ENCODE data around the gene SPATA31D3. TPM values are rescaled to one million over a fixed set of nuclear protein-coding genes. Genes with fewer than 3 reads are reported as not detected.

Gene SPATA31D3
- total RNA-seq, 2 donors from 2014 or later = not detected

GRCh38 chr9:81976351-81976750, 33.1 kb downstream of the SPATA31D3 start:
- peak; percentile 61 for DNase-seq
- WGBS, 2 experiments (ENCODE audit: insufficient coverage in 1 of 2, insufficient read length in 1 of 2) = 90 to 93% methylated on average over 9 to 11 of the region's 11 CpGs
- no peaks in the 10 kb centered on the region for H3K36me3 Mint-ChIP-seq (ENCODE audit: low read depth)

DNA sequence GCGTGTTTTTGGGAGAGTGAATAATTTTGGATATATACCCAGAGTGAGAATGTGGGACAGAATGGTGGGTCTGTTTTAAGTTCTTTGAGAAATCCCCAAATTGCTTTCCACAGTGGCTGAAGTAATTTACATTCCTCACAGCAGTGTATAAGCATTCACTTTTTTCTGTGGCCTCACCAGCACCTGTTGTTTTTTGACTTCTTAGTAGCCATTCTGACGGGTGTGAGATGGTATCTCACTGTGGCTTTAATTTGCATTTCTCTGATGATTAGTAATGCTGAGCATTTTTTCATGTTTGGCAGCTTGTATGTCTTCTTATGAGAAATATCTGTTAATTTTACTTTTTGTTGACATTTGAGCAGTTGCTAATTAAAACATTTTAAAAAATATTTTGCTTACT, 35.9 kb downstream of the SPATA31D3 start:
- 87 to 100% methylated on average over 1 to 2 of the region's 2 CpGs for WGBS, 2 experiments (ENCODE audit: insufficient coverage in 1 of 2, insufficient read length in 1 of 2)
- Mint-ChIP-seq H3K4me3 (no peak overlapping the region), H3K9me3 (no peaks in the 10 kb centered on the region), H3K27ac (no peak overlapping the region), H3K27me3 (ENCODE audit: insufficient read depth) (peaks cover 23% of the 10 kb centered on the region), H3K36me3 (ENCODE audit: low read depth) (no peaks in the 10 kb centered on the region), H3K4me1 (no peaks in the 10 kb centered on the region)
- DNase-seq = no peak
- Histone ChIP-seq H3K27ac (ENCODE audit: low read depth, low read length) (no peak overlapping the region), H3K4me3 (ENCODE audit: low read length) (no peak overlapping the region), H3K4me1 (ENCODE audit: control insufficient read depth, insufficient read depth, low read length) (no peaks in the 10 kb centered on the region), H3K9me3 (ENCODE audit: control insufficient read depth, low read length) (no peaks in the 10 kb centered on the region), H3K36me3 (ENCODE audit: control insufficient read depth, insufficient read depth, low read length) (no peaks in the 10 kb centered on the region), H3K9ac (ENCODE audit: extremely low read depth, low read length, poor library complexity, severe bottlenecking) (no peak overlapping the region), H3K27me3 (ENCODE audit: control insufficient read depth, insufficient read depth, low read length, poor library complexity, severe bottlenecking) (no peaks in the 10 kb centered on the region)
- TF ChIP-seq, protein P1, sequence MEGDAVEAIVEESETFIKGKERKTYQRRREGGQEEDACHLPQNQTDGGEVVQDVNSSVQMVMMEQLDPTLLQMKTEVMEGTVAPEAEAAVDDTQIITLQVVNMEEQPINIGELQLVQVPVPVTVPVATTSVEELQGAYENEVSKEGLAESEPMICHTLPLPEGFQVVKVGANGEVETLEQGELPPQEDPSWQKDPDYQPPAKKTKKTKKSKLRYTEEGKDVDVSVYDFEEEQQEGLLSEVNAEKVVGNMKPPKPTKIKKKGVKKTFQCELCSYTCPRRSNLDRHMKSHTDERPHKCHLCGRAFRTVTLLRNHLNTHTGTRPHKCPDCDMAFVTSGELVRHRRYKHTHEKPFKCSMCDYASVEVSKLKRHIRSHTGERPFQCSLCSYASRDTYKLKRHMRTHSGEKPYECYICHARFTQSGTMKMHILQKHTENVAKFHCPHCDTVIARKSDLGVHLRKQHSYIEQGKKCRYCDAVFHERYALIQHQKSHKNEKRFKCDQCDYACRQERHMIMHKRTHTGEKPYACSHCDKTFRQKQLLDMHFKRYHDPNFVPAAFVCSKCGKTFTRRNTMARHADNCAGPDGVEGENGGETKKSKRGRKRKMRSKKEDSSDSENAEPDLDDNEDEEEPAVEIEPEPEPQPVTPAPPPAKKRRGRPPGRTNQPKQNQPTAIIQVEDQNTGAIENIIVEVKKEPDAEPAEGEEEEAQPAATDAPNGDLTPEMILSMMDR (conservative IDR thresholded peaks at IDR 0.05) = no peak

More at GRCh38 chr9:81976351-81976750, 33.1 kb downstream of the SPATA31D3 start:
- Histone ChIP-seq H3K36me3 (ENCODE audit: control insufficient read depth, insufficient read depth, low read length) (no peaks in the 10 kb centered on the region), H3K4me3 (ENCODE audit: low read length) (no peak overlapping the region), H3K9me3 (ENCODE audit: control insufficient read depth, low read length) (no peaks in the 10 kb centered on the region), H3K9ac (ENCODE audit: extremely low read depth, low read length, poor library complexity, severe bottlenecking) (no peak overlapping the region), H3K4me1 (ENCODE audit: control insufficient read depth, insufficient read depth, low read length) (no peaks in the 10 kb centered on the region), H3K27ac (ENCODE audit: low read depth, low read length) (no peak overlapping the region), H3K27me3 (ENCODE audit: control insufficient read depth, insufficient read depth, low read length, poor library complexity, severe bottlenecking) (no peaks in the 10 kb centered on the region)
- H3K9me3 Mint-ChIP-seq = peaks cover 4% of the 10 kb centered on the region
- H3K4me3 Mint-ChIP-seq = no peak overlapping the region
- H3K4me1 Mint-ChIP-seq = no peaks in the 10 kb centered on the region
- no peak overlapping the region for H3K27ac Mint-ChIP-seq
- TF ChIP-seq, protein P1 (conservative IDR thresholded peaks at IDR 0.05) = peak; percentile 16
- peaks cover 17% of the 10 kb centered on the region for H3K27me3 Mint-ChIP-seq (ENCODE audit: insufficient read depth)

DNA sequence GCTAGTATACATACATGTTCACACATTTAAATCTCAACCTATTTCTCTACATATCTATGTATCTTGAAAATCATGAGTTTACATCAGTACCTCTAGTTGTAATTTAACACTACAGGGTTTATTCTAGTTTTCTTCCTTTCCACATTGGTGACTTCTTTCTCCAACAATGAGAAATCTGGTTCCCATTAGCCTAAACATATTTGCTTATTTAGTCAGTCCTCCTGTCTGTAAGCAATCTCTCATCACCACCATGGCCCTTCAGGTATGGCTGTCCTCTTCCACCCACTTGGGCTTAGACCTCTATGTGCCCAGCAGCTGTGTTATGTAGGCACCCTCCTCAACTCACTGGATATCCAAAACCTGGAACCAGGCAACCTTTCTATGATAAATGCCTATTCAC, 37.3 kb downstream of the SPATA31D3 start:
- TF ChIP-seq, protein P1 (conservative IDR thresholded peaks at IDR 0.05) = no peak
- no peak overlapping the region for H3K4me3 ChIP-seq (ENCODE audit: low read length)
- H3K27me3 ChIP-seq (ENCODE audit: control insufficient read depth, insufficient read depth, low read length, poor library complexity, severe bottlenecking) = no peaks in the 10 kb centered on the region
- Mint-ChIP-seq H3K4me1 (no peaks in the 10 kb centered on the region), H3K27ac (no peak overlapping the region), H3K4me3 (no peak overlapping the region), H3K9me3 (no peaks in the 10 kb centered on the region), H3K27me3 (ENCODE audit: insufficient read depth) (peaks cover 27% of the 10 kb centered on the region), H3K36me3 (ENCODE audit: low read depth) (no peaks in the 10 kb centered on the region)
- DNase-seq = no peak
- H3K27ac ChIP-seq (ENCODE audit: low read depth, low read length) = no peak overlapping the region
- no peaks in the 10 kb centered on the region for H3K36me3 ChIP-seq (ENCODE audit: control insufficient read depth, insufficient read depth, low read length)
- H3K9me3 ChIP-seq (ENCODE audit: control insufficient read depth, low read length) = no peaks in the 10 kb centered on the region
- no peaks in the 10 kb centered on the region for H3K4me1 ChIP-seq (ENCODE audit: control insufficient read depth, insufficient read depth, low read length)
- no peak overlapping the region for H3K9ac ChIP-seq (ENCODE audit: extremely low read depth, low read length, poor library complexity, severe bottlenecking)

Measured in endodermal cell (in vitro differentiated cells).